K562 (cell line): ENCODE data around the gene LMOD1. TPM values are rescaled to one million over a fixed set of nuclear protein-coding genes. Genes with fewer than 3 reads are reported as not detected.

Experiments used
- CSDE1 ChIP-seq, 2 experiments: fragments of 450-650 bp; IDR thresholded peaks; 2 replicates each; pipeline ENCODE4 v1.6.1; 2016; ENCODE audit warnings: mild to moderate bottlenecking in 1 of 2
- HNRNPH1 ChIP-seq: fragments of 200-400 bp; formaldehyde crosslinking; optimal IDR thresholded peaks from 2 replicates; pipeline ENCODE3; 2017; ENCODE audit warnings: low read depth, mild to moderate bottlenecking, low read length, moderate library complexity
- MEF2D ChIP-seq: conservative IDR thresholded peaks from 2 replicates; pipeline ENCODE4 v1.6.1; 2016; ENCODE audit warnings: low read depth, missing genetic modification characterization, missing compliant biosample characterization
- PCBP2 ChIP-seq: fragments of 200-400 bp; formaldehyde crosslinking; IDR thresholded peaks from 2 replicates; pipeline ENCODE4 v1.6.1; 2018; ENCODE audit warnings: low read length, low read depth, mild to moderate bottlenecking, moderate library complexity; ENCODE audit not compliant: poor library complexity, severe bottlenecking
- POLR3G ChIP-seq: IDR thresholded peaks from 2 replicates; pipeline ENCODE4 v1.6.1; 2011; ENCODE audit not compliant: insufficient read length, insufficient replicate concordance; ENCODE audit errors: extremely low read depth
- RBFOX2 ChIP-seq: fragments of 200-400 bp; formaldehyde crosslinking; IDR thresholded peaks from 2 replicates; pipeline ENCODE4 v1.6.1; 2017; ENCODE audit warnings: low read depth, mild to moderate bottlenecking, low read length, moderate library complexity
- RREB1 ChIP-seq: fragments of 250-450 bp; sonication (Bioruptor Pico); IDR thresholded peaks from 2 replicates; pipeline ENCODE4 v1.4.0; 2020
- SPI1 ChIP-seq: IDR thresholded peaks from 2 replicates; pipeline ENCODE4 v1.6.1; 2011; ENCODE audit warnings: low read depth, low read length, control low read depth, borderline replicate concordance
- ZHX1 ChIP-seq: fragments of 150-350 bp; conservative IDR thresholded peaks from 2 replicates; pipeline ENCODE4 v1.6.1; 2014; ENCODE audit warnings: low read length
- ZNF239 ChIP-seq: fragments of 250-450 bp; sonication (Bioruptor Pico); IDR thresholded peaks from 2 replicates; pipeline ENCODE4 v1.4.0; 2020; ENCODE audit warnings: mild to moderate bottlenecking
- ZNF274 ChIP-seq: IDR thresholded peaks from 2 replicates; pipeline ENCODE4 v1.6.1; 2011; ENCODE audit warnings: low read depth, mild to moderate bottlenecking, low read length, moderate library complexity, borderline replicate concordance
- ZNF507 ChIP-seq: conservative IDR thresholded peaks from 2 replicates; pipeline ENCODE4 v1.6.1; 2017; ENCODE audit warnings: missing genetic modification characterization, missing compliant biosample characterization
- ZNF75A ChIP-seq: fragments of 450-650 bp; formaldehyde crosslinking; IDR thresholded peaks from 2 replicates; pipeline ENCODE4 v1.4.0; 2020; ENCODE audit warnings: mild to moderate bottlenecking
- polyA plus RNA-seq, 8 experiments: library from polyadenylated mRNA; depleted of rRNA in 4 of 8; stranded (reverse) in 5 of 8; unstranded in 3 of 8; fragments of >200 nt; fragmentation: Nextera tagmentation in 2 of 8; fragmentation: Illumina TruSeq in 1 of 8; extraction: Ambion mirVana in 2 of 8; extraction: Trizol in 1 of 8; gene quantifications; 2 replicates each; pipeline versions ENCODE4 v1.2.1 to v1.2.3, GENCODE V29; 2011 to 2014; ENCODE audit warnings: inconsistent platforms in 1 of 8, missing spikeins in 1 of 8
- total RNA-seq, 7 experiments: library from RNA; depleted of rRNA in 6 of 7; stranded (reverse); fragments of >200 nt in 6 of 7; fragmentation: Illumina TruSeq in 2 of 7; extraction: Trizol in 2 of 7; gene quantifications; 2 replicates each; pipeline versions ENCODE4 v1.2.1 to v1.2.3, GENCODE V29; 2011 to 2021; ENCODE audit warnings: low replicate concordance in 1 of 7
- TF ChIP-seq, protein P1 (sequence below): fragments of 450-650 bp; IDR thresholded peaks from 2 replicates; pipeline ENCODE4 v1.6.1; 2016; ENCODE audit warnings: missing biosample characterization, missing genetic modification characterization
- TF ChIP-seq, protein P2 (sequence below): sonication (generic); formaldehyde crosslinking; IDR thresholded peaks from 2 replicates; pipeline ENCODE4 v1.8.1; 2023; ENCODE audit warnings: mild to moderate bottlenecking, missing genetic modification reagents

The LMOD1 gene
- total and polyA plus RNA-seq, 9 of the 15 experiments (the other 6 are each of a cell fraction or from before 2014, with no cell fraction given), result 0.03 to 0.54 (median 0.38) TPM; not detected in 1

DNA sequence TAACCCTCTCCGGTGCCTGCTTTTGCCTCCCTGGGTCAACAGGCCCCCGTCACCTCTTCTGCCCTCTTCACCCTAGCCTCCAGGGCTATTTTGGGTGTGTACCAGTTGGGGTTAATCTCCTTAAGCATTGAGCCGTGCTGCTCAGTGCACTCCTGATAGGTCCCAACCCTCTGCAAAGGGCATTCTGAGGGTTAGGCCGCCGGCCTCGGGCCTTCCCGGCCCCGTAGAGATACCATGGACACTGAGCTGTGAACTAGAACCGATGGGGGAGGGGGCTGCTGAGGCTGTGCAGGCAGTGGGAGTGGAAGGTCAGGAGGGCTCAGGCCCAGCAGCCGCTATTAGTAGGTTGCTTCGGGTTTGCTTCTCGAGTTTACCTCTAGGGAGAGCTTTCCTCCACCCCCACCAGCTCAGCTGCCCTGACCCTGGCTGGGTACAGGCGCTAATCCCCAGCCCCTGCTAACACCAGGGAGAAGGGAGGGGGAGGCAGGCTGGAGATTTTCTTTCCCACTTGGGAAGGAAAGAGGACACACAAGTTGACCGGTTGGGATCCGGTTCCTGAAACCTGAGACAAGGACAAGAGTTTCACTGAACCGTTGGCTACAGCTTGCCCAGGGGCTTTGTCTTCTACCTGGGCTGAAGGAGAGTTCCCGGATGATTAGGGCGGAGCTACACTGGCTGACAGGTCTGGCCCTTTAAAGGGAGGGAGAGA is 4.8 kb downstream of the LMOD1 start (continued):
- TF ChIP-seq RREB1 (CRISPR knock-in tag), result 0 out of 2 replicates have a peak, but pooled peaks have one; percentile 33
- no peak for TF ChIP-seq ZNF507 (tag)
- no peak for TF ChIP-seq MEF2D (tag)
- TF ChIP-seq PCBP2, result no peak
- no peak for TF ChIP-seq POLR3G
- TF ChIP-seq, protein P1, sequence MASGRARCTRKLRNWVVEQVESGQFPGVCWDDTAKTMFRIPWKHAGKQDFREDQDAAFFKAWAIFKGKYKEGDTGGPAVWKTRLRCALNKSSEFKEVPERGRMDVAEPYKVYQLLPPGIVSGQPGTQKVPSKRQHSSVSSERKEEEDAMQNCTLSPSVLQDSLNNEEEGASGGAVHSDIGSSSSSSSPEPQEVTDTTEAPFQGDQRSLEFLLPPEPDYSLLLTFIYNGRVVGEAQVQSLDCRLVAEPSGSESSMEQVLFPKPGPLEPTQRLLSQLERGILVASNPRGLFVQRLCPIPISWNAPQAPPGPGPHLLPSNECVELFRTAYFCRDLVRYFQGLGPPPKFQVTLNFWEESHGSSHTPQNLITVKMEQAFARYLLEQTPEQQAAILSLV (tag), result 0 out of 2 replicates have a peak, but pooled peaks have one; percentile 32
- TF ChIP-seq, protein P2, sequence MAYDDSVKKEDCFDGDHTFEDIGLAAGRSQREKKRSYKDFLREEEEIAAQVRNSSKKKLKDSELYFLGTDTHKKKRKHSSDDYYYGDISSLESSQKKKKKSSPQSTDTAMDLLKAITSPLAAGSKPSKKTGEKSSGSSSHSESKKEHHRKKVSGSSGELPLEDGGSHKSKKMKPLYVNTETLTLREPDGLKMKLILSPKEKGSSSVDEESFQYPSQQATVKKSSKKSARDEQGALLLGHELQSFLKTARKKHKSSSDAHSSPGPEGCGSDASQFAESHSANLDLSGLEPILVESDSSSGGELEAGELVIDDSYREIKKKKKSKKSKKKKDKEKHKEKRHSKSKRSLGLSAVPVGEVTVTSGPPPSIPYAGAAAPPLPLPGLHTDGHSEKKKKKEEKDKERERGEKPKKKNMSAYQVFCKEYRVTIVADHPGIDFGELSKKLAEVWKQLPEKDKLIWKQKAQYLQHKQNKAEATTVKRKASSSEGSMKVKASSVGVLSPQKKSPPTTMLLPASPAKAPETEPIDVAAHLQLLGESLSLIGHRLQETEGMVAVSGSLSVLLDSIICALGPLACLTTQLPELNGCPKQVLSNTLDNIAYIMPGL (CRISPR knock-in tag), result no peak
- no peak for TF ChIP-seq CSDE1 (IDR thresholded peaks at IDR 0.05)
- TF ChIP-seq HNRNPH1, result no peak
- TF ChIP-seq RBFOX2, result peak; percentile 62
- TF ChIP-seq ZNF239 (CRISPR knock-in tag), result no peak
- no peak for TF ChIP-seq ZHX1
- TF ChIP-seq ZNF274, result no peak
- no peak for TF ChIP-seq SPI1
- TF ChIP-seq ZNF75A, result no peak
